Stimulated activated CD8-positive, alpha-beta memory T cell treated with anti-CD3 and anti-CD28 coated beads, Interleukin-7, amount 100 ng/mL, for 24 hours (primary cell): ENCODE measurements around the gene INO80.
"Not testable (repeated sequence)": the region's sequence is repeated elsewhere in the genome, so short reads cannot be mapped to it uniquely, and the experiment has no call there.

Source experiments
- DNase-seq: peaks from one replicate; pipeline ENCODE4 v3.0.0-alpha.2; 2020; ENCODE audit warnings: low read depth

The INO80 gene

GRCh38 chr15:41121951-41122350 lies 5.9 kb upstream of the INO80 start:
- no peak for DNase-seq

GRCh38 chr15:41116962-41117252 lies 827 bp upstream of the INO80 start:
- no peak for DNase-seq

DNA sequence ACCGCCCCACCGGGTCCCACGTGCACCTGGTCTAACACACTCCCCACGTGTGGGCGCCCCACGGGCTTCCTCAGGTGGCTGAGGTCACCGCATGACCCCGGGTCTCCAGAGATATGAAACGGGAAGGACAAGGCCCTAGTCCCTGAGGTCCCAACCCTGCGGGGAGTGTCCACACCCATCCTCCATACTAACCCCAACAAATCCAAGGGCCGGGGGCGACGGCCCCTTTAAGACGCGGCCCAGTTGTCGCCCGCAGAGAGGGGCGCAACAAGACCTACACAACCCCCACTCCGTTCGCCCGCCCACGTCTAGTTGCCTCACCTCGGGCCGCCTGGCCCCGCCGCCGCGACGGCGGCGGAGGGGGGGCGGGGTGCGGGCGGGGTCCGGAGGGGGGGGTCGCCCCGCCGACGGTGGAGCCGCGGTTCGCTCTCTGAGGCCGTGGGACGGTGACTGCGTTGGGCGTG lies 396 bp downstream of the INO80 start:
- peak; percentile 55 for DNase-seq

GRCh38 chr15:41115161-41115651 lies 874 bp downstream of the INO80 start:
- no peak for DNase-seq

GRCh38 chr15:41106947-41107346 lies 9.1 kb downstream of the INO80 start:
- DNase-seq: no peak

- DNase-seq: no peak
These were observed 10.4 kb downstream of the INO80 start for GRCh38 chr15:41105348-41106334.

GRCh38 chr15:41104234-41104633 lies 11.8 kb downstream of the INO80 start:
- DNase-seq: no peak

GRCh38 chr15:41102854-41103253 lies 13.2 kb downstream of the INO80 start:
- no peak for DNase-seq

GRCh38 chr15:41096178-41096577 lies 19.9 kb downstream of the INO80 start:
- DNase-seq: no peak

DNA sequence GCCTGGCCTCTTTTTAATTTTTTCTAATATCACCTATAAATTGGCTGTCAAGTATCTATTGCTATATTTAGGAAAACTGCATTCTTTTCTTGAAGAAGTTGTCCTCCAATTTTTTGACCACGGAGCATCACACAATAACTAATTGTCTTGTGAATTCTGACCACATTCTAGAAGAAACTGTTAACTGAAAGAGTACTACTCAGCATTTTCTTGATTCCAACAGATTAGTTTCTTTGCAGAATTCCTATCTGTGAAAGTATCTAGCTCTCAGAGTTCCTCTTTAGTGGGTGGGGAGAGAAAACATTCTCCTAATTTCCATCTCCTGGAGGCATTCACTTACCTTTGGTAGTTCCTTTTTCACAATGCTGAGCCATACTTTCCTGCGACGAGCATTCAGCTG lies 31.1 kb downstream of the INO80 start:
- DNase-seq: no peak

DNA sequence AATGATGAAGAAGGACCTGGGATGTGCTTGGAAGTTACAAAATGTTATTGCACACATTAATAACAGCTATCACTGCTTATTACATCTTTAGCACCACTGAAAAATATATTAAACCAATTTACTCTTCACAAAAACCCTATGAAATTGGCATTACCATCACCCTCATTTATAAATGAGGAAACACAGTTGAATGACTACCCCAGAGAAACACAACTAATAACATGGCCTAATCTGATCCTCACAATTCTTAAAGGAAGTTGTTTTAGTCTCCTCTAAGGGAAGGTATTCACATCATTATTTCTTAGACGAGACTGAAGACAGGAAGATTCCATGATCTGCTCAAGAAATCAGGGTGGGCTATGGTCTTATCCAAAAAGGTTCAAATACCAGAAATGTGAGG lies 35.9 kb downstream of the INO80 start:
- DNase-seq: no peak

- no peak for DNase-seq
These were observed 36.4 kb downstream of the INO80 start for GRCh38 chr15:41079717-41080116.

DNA sequence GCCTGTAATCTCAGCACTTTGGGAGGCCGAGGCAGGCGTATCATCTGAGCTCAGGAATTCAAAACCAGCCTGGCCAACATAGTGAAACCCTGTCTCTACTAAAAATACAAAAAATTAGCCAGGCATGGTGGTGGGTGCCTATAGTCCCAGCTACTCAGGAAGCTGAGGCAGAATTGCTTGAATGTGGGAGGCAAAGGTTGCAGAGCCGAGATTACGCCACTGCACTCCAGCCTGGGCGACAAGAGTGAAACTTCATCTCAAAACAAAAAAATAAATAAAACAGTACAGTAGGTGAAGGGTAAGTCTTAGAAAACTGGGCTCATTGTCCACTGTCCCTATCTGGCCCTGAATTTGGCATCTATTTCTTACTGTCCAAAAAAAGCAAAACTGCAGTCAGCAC lies 37.2 kb downstream of the INO80 start:
- DNase-seq: not testable (repeated sequence)

- no peak for DNase-seq
These were observed 38.0 kb downstream of the INO80 start for GRCh38 chr15:41078125-41078524.

- DNase-seq: no peak
These were observed 43.1 kb downstream of the INO80 start for GRCh38 chr15:41073028-41073427.

GRCh38 chr15:41072013-41072412 lies 44.1 kb downstream of the INO80 start:
- DNase-seq: no peak

- DNase-seq: no peak
These were observed 49.6 kb downstream of the INO80 start for GRCh38 chr15:41066516-41066915.

- no peak for DNase-seq
These were observed 54.4 kb downstream of the INO80 start for GRCh38 chr15:41061667-41062066.

DNA sequence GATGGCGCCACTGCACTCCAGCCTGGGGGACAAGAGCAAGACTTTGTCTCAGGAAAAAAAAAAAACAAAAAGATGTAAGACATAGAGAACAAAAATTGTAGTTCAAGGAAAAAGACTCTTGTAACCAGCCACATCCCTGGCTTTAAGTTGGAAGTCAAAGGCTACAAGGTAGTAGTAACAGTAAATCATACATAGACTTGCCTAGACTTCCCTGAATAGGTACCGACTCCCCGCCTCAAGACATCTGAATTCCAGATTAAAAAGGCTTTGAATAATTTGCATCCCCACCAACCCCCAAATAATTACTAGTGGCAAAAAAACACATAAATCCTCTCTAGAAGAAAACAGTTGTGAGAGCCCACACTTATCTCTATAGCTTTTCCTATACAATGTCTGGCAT lies 55.6 kb downstream of the INO80 start:
- no peak for DNase-seq

DNA sequence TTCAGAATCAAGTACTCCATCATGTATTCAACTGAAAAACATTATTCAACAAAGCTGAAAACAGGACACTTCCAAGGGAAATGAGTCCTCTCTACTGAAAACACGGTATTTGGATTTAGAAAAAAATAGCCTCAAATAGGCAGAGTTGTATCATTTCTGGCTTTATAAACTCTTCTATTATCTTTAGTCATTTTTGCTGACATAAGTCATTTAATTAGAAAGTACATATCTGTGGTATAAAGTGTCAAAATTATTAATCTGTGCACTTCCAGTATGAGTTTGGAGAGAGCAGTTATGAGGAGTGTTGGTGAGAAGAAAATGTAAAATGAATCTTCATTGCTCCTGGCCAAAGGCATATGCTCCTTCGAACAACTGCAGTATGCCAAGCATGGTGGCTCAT lies 59.3 kb downstream of the INO80 start:
- DNase-seq: no peak

GRCh38 chr15:41055706-41056105 lies 60.4 kb downstream of the INO80 start:
- DNase-seq: no peak

GRCh38 chr15:41051139-41051538 lies 64.9 kb downstream of the INO80 start:
- no peak for DNase-seq

- DNase-seq: no peak
These were observed 67.2 kb downstream of the INO80 start for GRCh38 chr15:41048852-41049251.

DNA sequence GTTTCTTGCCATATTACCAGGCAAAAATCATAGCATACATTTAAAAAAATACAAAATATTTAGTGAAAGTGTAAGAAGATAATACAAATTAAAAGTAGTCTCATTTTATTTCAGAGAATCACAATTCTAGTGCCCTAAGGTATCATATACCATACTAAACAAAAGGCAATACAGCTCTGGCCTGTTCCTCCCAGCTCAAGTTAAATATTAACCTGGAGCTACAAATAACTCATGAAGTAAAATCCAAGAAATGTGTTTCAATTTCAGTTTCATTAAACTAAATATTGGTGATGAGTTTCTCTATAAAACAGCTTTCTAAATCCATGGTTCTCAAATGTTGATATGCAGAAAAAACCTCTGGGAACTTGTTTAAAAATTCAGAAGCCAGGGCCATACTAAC lies 67.7 kb downstream of the INO80 start:
- DNase-seq: no peak
